Omental fat pad (tissue), 4 donors: ENCODE results near the gene ZNF544. TPM values are rescaled to one million over a fixed set of nuclear protein-coding genes. Genes with fewer than 3 reads are reported as not detected.

Source experiments
- ATAC-seq: fragments of 150-250 bp; one replicate; pipeline ENCODE4 v1.9.1; 2016; ENCODE audit warnings: mild to moderate bottlenecking, moderate library complexity; ENCODE audit not compliant: low FRiP score
- DNase-seq: peaks from one replicate; pipeline ENCODE4 v3.0.0-alpha.2; 2019; ENCODE audit warnings: low spot score
- total RNA-seq, 4 donors: library from RNA; depleted of rRNA; stranded (reverse); fragments of >200 nt; gene quantifications; one replicate each; pipeline ENCODE4 v1.1.0, GENCODE V29; 2016
- TF ChIP-seq, protein P1 (sequence below), 3 donors: fragments of 450-650 bp; IDR thresholded peaks; one replicate each; pipeline ENCODE4 v1.5.1; 2016 to 2017; ENCODE audit warnings: antibody characterized with exemption in 3 of 3, mild to moderate bottlenecking in 3 of 3, moderate library complexity in 2 of 3

The ZNF544 gene
- total RNA-seq, 4 donors from 2014 or later = 21.2 to 31.2 (median 28.4) TPM

DNA sequence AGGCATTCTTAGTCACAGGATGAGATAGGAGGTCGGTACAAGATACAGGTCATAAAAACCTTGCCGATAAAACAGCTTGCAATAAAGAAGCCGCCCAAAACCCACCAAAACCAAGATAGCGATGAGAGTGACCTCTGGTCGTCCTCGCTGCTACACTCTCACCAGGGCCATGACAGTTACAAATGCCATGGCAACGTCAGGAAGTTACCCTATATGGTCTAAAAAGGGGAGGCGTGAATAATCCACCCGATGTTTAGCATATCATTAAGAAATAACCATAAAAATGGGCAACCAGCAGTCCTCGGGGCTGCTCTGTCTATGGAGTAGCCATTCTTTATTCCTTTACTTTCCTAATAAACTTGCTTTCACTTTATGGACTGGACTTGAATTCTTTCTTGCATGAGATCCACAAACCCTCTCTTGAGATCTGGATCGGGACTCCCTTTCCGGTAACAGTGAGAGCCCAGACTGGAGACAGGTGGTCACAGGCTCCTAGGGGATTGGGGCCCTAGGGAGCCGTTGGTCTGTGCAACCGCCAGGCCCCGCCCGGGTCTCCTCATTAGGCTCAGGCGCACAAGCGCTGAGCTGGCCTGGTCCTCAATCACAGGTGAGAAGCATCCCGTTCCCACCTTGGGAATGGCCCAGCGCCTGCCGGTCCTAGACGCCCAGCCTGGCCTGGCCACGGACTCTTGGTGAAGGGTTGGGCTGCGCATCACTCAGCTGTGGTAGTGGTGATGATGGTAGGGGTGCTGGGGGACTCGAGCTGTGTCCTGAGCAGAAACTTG, 10.9 kb upstream of the ZNF544 start:
- TF ChIP-seq, protein P1, sequence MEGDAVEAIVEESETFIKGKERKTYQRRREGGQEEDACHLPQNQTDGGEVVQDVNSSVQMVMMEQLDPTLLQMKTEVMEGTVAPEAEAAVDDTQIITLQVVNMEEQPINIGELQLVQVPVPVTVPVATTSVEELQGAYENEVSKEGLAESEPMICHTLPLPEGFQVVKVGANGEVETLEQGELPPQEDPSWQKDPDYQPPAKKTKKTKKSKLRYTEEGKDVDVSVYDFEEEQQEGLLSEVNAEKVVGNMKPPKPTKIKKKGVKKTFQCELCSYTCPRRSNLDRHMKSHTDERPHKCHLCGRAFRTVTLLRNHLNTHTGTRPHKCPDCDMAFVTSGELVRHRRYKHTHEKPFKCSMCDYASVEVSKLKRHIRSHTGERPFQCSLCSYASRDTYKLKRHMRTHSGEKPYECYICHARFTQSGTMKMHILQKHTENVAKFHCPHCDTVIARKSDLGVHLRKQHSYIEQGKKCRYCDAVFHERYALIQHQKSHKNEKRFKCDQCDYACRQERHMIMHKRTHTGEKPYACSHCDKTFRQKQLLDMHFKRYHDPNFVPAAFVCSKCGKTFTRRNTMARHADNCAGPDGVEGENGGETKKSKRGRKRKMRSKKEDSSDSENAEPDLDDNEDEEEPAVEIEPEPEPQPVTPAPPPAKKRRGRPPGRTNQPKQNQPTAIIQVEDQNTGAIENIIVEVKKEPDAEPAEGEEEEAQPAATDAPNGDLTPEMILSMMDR (IDR thresholded peaks at IDR 0.05) = no peak
- DNase-seq (no peak), ATAC-seq (no peak)

DNA sequence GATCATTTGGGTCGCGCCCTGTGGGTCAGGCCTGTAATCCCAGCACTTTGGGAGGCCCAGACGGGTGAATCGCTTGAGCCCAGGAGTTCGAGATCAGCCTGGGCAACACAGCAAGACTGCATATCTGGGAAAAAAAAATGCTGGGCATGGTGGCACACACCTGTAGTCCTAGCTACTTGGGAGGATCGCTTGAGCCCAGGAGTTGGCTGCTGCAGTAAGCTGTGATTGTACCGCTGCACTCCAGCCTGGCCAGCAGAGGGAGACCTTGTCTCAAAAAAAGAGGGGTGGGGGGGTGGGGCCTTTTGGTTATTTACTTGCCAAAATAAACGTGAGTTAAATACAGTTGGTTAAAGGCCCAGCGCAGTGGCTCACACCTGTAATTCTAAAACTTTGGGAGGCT, 9.8 kb upstream of the ZNF544 start:
- TF ChIP-seq, protein P1 (IDR thresholded peaks at IDR 0.05) = no peak
- DNase-seq (no peak), ATAC-seq (no peak)

DNA sequence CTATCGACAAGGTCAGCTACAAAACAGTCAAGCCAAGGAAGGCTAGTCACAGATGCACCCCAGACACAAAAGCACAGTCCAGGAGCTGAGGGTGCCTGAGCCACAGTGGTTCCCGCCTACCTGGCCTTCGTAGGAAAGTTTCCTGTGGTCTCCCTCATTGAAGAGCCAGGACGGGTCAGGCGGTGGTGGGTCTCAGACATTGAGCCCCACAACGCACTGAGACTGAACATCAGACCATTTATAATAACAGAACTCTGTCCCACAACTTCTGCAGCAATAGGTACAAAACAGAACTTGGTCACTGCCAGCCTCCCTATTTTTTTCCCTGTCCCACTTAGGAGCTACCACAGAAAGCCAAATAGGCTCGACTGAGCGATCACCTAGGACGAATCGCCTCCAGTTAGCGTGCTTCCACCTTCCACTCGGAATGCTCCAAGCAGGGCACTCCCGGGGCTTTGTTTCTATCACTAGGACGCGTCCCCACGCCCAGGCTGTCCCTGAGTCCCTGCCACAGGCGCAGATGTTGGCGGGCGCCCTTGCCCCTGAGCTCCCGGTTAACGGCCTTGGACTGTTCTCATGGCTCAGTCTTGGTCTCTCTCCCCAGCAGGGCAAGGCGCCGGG, 640 bp upstream of the ZNF544 start:
- ATAC-seq = no peak

DNA sequence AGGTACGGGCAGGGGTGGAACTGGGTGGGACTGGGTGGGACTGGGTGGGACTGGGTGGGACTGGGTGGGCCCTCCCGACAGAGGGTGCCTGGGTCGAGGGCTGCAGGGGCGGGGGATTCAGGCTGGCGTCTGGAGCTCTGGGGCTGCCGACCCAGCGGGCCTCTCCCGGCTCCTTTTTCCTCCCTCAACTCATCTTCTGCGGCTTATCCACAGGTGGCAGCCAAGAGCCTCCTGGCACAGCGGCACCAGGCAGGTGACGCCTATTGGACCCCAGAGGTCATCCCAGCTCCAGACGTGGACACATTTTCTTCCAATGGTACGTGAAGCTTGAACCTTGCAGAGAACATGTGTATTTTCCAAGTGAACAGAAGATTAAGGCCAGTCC, 533 bp downstream of the ZNF544 start:
- ATAC-seq (no peak), DNase-seq (no peak)
- TF ChIP-seq, protein P1 (IDR thresholded peaks at IDR 0.05) = no peak

More for the DNA sequence above, 640 bp upstream of the ZNF544 start:
- no peak for DNase-seq
- TF ChIP-seq, protein P1 (IDR thresholded peaks at IDR 0.05) = no peak

DNA sequence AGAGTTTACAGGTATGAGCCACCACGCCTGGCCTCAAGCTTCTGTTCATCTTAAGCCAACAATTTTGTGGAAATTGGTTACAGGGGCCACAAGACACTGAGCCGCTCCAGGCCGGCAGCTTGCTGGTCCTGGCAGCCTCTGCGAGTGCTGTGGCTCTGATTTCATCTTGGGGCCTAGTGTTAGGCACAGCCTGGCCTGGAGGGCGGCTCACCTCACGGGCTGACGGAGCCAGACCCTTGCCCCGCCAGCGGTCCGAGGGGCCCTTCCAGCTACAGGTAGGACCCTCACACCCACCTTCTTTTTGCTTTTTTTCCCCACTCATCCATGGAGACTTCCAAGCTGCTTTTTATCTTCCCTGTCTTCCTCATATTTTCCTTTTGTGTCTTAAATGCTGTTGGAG, 8.6 kb downstream of the ZNF544 start:
- DNase-seq = no peak
- no peak for ATAC-seq
- TF ChIP-seq, protein P1 (IDR thresholded peaks at IDR 0.05) = no peak

DNA sequence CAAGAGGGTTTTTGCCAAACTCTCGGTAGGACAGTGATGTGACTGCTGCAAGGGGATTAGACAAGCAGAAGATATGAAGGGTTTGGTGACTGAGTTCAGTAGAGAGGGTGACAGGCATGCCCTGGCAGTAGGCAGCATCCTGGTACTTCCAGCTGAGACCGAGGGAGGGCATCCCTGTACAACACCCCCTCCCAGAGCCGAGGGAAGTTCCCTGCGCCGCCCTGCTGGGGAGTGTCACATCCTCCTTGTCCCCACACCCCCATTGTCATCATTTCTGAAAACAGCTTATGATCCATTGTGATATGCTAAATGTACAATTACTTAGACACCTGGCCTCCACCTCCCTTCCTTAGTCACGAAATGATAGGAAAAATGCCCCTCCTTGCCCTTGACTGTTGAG, 14.6 kb downstream of the ZNF544 start:
- TF ChIP-seq, protein P1 (IDR thresholded peaks at IDR 0.05) = no peak
- DNase-seq (no peak), ATAC-seq (no peak)

DNA sequence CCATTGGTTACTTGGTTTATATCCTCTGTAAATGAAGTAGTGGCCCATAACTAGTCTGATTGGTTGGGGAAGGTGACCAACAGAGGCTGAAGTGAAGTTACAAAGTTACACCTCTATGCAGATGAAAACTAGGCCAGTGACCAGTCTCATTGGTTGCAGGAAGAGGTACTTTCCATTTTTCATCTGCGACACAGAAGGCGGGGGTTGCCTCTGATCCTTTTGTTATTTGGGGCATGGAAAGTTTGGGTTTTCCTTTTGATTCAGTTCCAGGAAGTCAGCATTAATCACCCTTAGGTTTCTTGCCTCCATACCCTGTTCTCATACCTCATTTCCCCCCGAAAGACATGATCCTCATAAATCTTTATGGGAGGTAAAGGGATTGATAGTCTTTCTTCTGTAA, 20.2 kb downstream of the ZNF544 start:
- ATAC-seq = no peak
- no peak for DNase-seq
- TF ChIP-seq, protein P1 (IDR thresholded peaks at IDR 0.05) = no peak
